Trophoblast cell (in vitro differentiated cells and primary cell): ENCODE data around the gene UNC119.
A peak's percentile ranks its signal among the peaks of the same experiment; 100 is the strongest.

Source experiments
- DNase-seq, 2 donors: peaks; one replicate each; pipeline ENCODE4 v3.0.0-alpha.2; 2016
- H2AFZ ChIP-seq: 2 replicates; pipeline ENCODE4 v1.6.1; 2013; ENCODE audit warnings: low read length, moderate library complexity, mild to moderate bottlenecking; ENCODE audit not compliant: insufficient read depth, poor library complexity
- H2AK5ac ChIP-seq: 2 replicates; pipeline ENCODE4 v1.6.1; 2013; ENCODE audit warnings: mild to moderate bottlenecking, low read length
- H2BK120ac ChIP-seq: 2 replicates; pipeline ENCODE4 v1.6.1; 2013; ENCODE audit warnings: low read length, mild to moderate bottlenecking, moderate library complexity; ENCODE audit not compliant: insufficient read depth, poor library complexity
- H2BK12ac ChIP-seq: 2 replicates; pipeline ENCODE4 v1.6.1; 2013; ENCODE audit warnings: mild to moderate bottlenecking, low read length, moderate library complexity
- H2BK5ac ChIP-seq: 2 replicates; pipeline ENCODE4 v1.6.1; 2013; ENCODE audit warnings: low read length, low read depth, moderate library complexity, mild to moderate bottlenecking; ENCODE audit not compliant: poor library complexity
- H3K14ac ChIP-seq: 2 replicates; pipeline ENCODE4 v1.6.1; 2013; ENCODE audit warnings: mild to moderate bottlenecking, low read length
- H3K18ac ChIP-seq: 2 replicates; pipeline ENCODE4 v1.6.1; 2013; ENCODE audit warnings: mild to moderate bottlenecking, low read length
- H3K23ac ChIP-seq: 2 replicates; pipeline ENCODE4 v1.6.1; 2013; ENCODE audit warnings: low read length
- H3K27ac ChIP-seq: 2 replicates; pipeline ENCODE4 v1.5.1; 2013; ENCODE audit warnings: low read depth, mild to moderate bottlenecking, inconsistent platforms, low read length, moderate library complexity
- H3K27me3 ChIP-seq: 2 replicates; pipeline ENCODE4 v1.6.1; 2013; ENCODE audit warnings: inconsistent platforms, mild to moderate bottlenecking, low read length, moderate library complexity; ENCODE audit not compliant: insufficient read depth
- H3K36me3 ChIP-seq, 2 experiments: 1 replicate in 1 of 2; 2 replicates in 1 of 2; pipeline ENCODE4 v1.6.1; 2013; ENCODE audit warnings: low read length in 2 of 2, mild to moderate bottlenecking in 2 of 2, moderate library complexity in 1 of 2; ENCODE audit not compliant: insufficient read depth in 2 of 2, control insufficient read depth in 1 of 2
- H3K4ac ChIP-seq: 2 replicates; pipeline ENCODE4 v1.6.1; 2013; ENCODE audit warnings: low read depth, mild to moderate bottlenecking, low read length, moderate library complexity
- H3K4me1 ChIP-seq, 2 experiments: 1 replicate in 1 of 2; 2 replicates in 1 of 2; pipeline ENCODE4 v1.6.1; 2013; ENCODE audit warnings: low read length in 2 of 2, mild to moderate bottlenecking in 2 of 2, moderate library complexity in 1 of 2; ENCODE audit not compliant: insufficient read depth in 2 of 2, control insufficient read depth in 1 of 2
- H3K4me2 ChIP-seq: 2 replicates; pipeline ENCODE4 v1.6.1; 2013; ENCODE audit warnings: inconsistent platforms, mild to moderate bottlenecking, low read length, moderate library complexity
- H3K4me3 ChIP-seq: 2 replicates; pipeline ENCODE4 v1.5.1; 2013; ENCODE audit warnings: mild to moderate bottlenecking, low read depth, low read length, inconsistent platforms
- H3K79me1 ChIP-seq: one replicate; pipeline ENCODE4 v1.6.1; 2013; ENCODE audit warnings: low read length
- H3K79me2 ChIP-seq: 2 replicates; pipeline ENCODE4 v1.6.1; 2013; ENCODE audit warnings: low read length, mild to moderate bottlenecking; ENCODE audit not compliant: control insufficient read depth, insufficient read depth, poor library complexity
- H3K9ac ChIP-seq: 2 replicates; pipeline ENCODE4 v1.6.1; 2013; ENCODE audit warnings: mild to moderate bottlenecking, low read length
- H3K9me3 ChIP-seq: 2 replicates; pipeline ENCODE4 v1.6.1; 2013; ENCODE audit warnings: low read depth, mild to moderate bottlenecking, control low read depth, inconsistent platforms, low read length; ENCODE audit not compliant: insufficient read depth
- H4K12ac ChIP-seq: 2 replicates; pipeline ENCODE4 v1.6.1; 2013; ENCODE audit warnings: low read depth, mild to moderate bottlenecking, low read length, moderate library complexity
- H4K8ac ChIP-seq: 2 replicates; pipeline ENCODE4 v1.6.1; 2013; ENCODE audit warnings: low read depth, mild to moderate bottlenecking, low read length, moderate library complexity
- H4K91ac ChIP-seq: one replicate; pipeline ENCODE4 v1.6.1; 2013; ENCODE audit warnings: low read depth, mild to moderate bottlenecking, low read length, moderate library complexity
- WGBS: extraction: QIAGEN DNeasy Blood & Tissue Kit; methylation state at CpG from one replicate; pipeline ENCODE4 v1.1.7; 2013; ENCODE audit warnings: missing lambda C conversion rate; ENCODE audit not compliant: insufficient read length, insufficient coverage; ENCODE audit errors: extremely low coverage; 5-methylcytosine and 5-hydroxymethylcytosine counted together

Gene UNC119

DNA sequence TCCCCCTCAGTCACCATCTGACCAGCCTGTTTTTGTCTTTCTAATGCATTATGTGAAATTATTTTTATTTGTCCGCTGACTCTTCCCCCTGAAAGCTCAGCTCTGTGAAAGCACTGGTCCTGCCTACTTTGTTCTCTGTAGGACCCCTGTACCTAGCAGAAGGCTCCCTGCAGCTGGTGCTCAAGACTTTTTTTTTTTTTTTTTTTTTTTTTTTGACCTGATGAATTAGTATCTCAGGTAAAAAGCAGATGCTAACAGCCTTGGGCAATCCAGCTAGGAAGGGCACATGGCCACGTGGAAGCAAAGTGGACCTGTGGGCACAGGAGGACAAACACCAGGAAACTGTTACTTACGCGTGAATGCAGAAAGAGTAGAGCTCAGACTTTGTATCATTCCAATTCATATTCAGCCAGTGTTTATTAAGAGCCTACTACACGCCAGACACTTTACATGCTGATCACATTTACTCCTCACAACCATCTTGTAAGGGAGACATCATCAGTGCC, 629 bp upstream of the UNC119 start:
- Histone ChIP-seq H3K27ac (no peak overlapping the region), H3K14ac (no peak overlapping the region), H3K4me3 (no peak overlapping the region), H3K23ac (no peak overlapping the region), H3K4me2 (peak overlapping the region; percentile 65), H3K36me3 (peaks cover 23 to 39% of the 10 kb centered on the region in 2 experiments), H2BK120ac (no peak overlapping the region), H3K4me1 (peaks cover 8 to 9% of the 10 kb centered on the region in 2 experiments), H2BK5ac (no peak overlapping the region), H3K9me3 (no peaks in the 10 kb centered on the region), H2AFZ (peak overlapping the region; percentile 4), H3K27me3 (no peaks in the 10 kb centered on the region), H3K79me1 (peaks cover 5% of the 10 kb centered on the region), H4K8ac (no peak overlapping the region), H3K79me2 (peaks cover 5% of the 10 kb centered on the region), H2AK5ac (no peak overlapping the region), H3K4ac (no peak overlapping the region), H3K18ac (no peak overlapping the region), H4K91ac (no peak overlapping the region), H4K12ac (no peak overlapping the region), H2BK12ac (no peak overlapping the region), H3K9ac (no peak overlapping the region)
- WGBS = no CpG with 5 or more reads among the region's 5 CpGs
- DNase-seq = no peak

DNA sequence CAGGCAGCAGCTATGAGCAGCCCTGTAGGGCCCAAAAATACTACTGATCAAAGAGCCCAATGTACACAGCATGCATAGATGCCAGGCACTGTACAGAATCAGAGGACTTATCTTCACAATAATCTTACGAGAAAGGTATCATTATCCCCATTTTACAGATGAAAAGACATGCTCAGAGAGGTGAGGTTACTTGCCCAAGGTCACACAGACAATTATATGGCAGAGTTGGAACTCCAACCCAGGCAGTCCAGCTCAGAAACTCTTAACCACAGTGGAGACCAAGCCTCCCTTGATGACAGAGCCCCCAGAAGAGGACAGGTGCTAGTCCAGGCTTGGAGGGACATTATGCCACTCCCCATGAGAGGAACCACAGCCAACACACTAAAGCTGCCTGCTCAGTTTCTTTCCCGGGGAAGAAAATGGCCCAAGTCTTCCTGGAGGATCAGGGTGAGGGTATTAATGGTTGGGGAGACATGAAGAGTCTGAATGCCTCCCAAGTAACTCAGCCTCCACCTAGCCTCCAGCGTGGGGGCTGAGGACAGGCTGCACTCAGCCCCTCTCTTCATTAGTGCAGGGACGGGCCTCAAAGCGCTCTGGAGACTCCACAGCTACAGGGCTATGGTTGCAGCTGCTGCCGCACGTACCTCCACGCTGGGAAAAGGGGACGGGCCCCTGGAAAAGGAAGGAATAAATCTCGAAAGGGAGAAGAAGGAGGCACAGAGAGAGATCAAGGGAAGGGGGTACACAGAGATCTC, 826 bp downstream of the UNC119 start:
- Histone ChIP-seq H4K91ac (no peak overlapping the region), H3K4me1 (peaks cover 8 to 9% of the 10 kb centered on the region in 2 experiments), H3K9ac (no peak overlapping the region), H2AFZ (peak overlapping the region; percentile 37), H3K27me3 (no peaks in the 10 kb centered on the region), H4K8ac (no peak overlapping the region), H3K79me2 (peaks cover 5% of the 10 kb centered on the region), H3K9me3 (peaks cover 2% of the 10 kb centered on the region), H4K12ac (no peak overlapping the region), H2BK12ac (no peak overlapping the region), H3K4me3 (peak overlapping the region; percentile 82), H3K79me1 (peaks cover 5% of the 10 kb centered on the region), H2AK5ac (no peak overlapping the region), H3K36me3 (peaks cover 28 to 41% of the 10 kb centered on the region in 2 experiments), H3K4me2 (peak overlapping the region; percentile 59), H3K14ac (peak overlapping the region; percentile 8), H3K27ac (no peak overlapping the region), H3K23ac (no peak overlapping the region), H2BK120ac (no peak overlapping the region), H2BK5ac (no peak overlapping the region), H3K18ac (peak overlapping the region; percentile 50), H3K4ac (peak overlapping the region; percentile 13)
- peak in 1 of 2 donors; percentile 11 for DNase-seq
- WGBS = no CpG with 5 or more reads among the region's 10 CpGs

DNA sequence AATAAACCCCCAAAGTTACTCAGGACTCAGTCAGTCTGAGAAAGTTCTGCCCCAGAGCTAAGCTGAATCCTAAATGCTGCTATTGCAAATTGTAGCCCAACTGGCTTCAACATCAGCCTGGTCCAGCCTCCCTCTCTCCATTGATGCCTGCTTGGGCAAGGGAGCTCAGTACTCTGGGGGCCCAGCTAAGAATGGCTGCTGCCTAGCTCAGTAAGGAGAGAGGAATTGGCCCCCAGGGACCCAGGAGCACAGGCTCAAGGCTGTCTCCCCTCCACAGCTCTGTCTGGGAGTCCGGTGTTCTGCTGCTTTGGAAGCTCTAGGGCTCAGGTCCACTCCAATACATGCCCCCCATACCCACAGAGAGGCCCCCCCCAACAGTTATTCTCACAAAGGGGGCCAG, 1.6 kb downstream of the UNC119 start:
- WGBS = no CpG with 5 or more reads among the region's 1 CpG
- H3K4me2 ChIP-seq = no peak overlapping the region

DNA sequence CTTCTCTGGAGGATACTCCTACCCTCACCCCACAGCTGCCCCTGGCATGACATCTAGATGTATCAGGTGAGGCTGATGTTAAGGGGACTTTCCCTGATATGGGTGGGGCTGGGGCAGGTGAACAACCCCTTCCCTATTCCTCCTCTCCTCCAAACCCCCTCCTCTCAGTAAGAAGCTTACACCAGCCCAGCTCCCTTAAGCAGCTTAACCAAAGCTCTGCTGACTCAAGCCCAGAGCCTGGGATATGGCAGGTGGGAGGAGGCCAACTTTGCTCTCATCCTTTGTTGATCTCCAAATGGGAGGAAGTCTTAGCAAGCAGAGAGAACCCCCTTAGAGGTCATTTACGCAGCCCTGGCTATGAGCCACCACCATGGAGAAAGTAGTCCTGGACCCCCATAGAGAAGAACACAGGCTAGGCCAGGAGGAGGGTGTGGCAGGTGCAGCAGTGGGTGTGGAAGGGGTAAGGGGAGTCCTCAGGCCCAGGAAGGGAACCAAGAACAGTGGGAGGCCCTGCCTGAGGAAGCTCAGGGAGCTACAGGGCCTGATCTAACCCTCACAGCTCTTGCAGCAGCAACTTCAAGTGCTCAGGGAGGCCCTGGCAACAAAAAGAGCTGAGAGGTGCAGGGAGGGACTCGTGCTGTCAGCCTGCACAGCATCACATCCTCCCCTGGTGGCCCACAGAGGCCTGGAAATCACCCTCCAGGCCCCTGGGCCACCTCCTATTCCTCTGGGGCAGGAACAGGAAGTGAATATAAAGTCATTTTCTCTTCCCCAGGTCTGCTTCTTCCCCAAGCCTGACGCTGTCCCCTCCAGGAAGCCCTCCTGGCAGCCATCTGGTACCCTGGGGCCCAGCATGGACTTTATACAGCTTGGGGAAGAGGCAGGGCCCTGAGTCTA, 2.9 kb downstream of the UNC119 start:
- Histone ChIP-seq H2AK5ac (no peak overlapping the region), H3K9ac (no peak overlapping the region), H3K14ac (no peak overlapping the region), H3K4ac (no peak overlapping the region), H3K79me1 (peaks cover 5% of the 10 kb centered on the region), H3K4me2 (no peak overlapping the region), H3K23ac (no peak overlapping the region), H3K18ac (no peak overlapping the region), H2BK12ac (no peak overlapping the region), H4K91ac (no peak overlapping the region), H3K4me3 (no peak overlapping the region), H3K79me2 (peaks cover 5% of the 10 kb centered on the region), H2BK5ac (no peak overlapping the region), H3K27me3 (no peaks in the 10 kb centered on the region), H3K9me3 (peaks cover 2% of the 10 kb centered on the region), H2BK120ac (no peak overlapping the region), H3K27ac (no peak overlapping the region), H3K36me3 (peaks cover 20 to 28% of the 10 kb centered on the region in 2 experiments), H3K4me1 (peaks cover 8 to 9% of the 10 kb centered on the region in 2 experiments), H4K12ac (no peak overlapping the region), H2AFZ (no peak overlapping the region), H4K8ac (no peak overlapping the region)
- no CpG with 5 or more reads among the region's 3 CpGs for WGBS
- no peak for DNase-seq

More for the DNA sequence above, 1.6 kb downstream of the UNC119 start:
- Histone ChIP-seq H4K8ac (no peak overlapping the region), H2BK5ac (no peak overlapping the region), H3K9ac (no peak overlapping the region), H3K79me2 (peaks cover 5% of the 10 kb centered on the region), H3K4me3 (no peak overlapping the region), H3K23ac (no peak overlapping the region), H3K4ac (no peak overlapping the region), H2AK5ac (no peak overlapping the region), H3K18ac (no peak overlapping the region), H3K27me3 (no peaks in the 10 kb centered on the region), H4K91ac (no peak overlapping the region), H3K4me1 (peaks cover 8 to 9% of the 10 kb centered on the region in 2 experiments), H2BK120ac (no peak overlapping the region), H4K12ac (no peak overlapping the region), H3K36me3 (peaks cover 24 to 38% of the 10 kb centered on the region in 2 experiments), H2AFZ (no peak overlapping the region), H3K9me3 (peaks cover 2% of the 10 kb centered on the region), H3K14ac (no peak overlapping the region), H2BK12ac (no peak overlapping the region), H3K79me1 (peaks cover 5% of the 10 kb centered on the region), H3K27ac (no peak overlapping the region)
- no peak for DNase-seq
